ENCODE measurements around the gene RAB3B.

- TF ChIP-seq, protein P1, sequence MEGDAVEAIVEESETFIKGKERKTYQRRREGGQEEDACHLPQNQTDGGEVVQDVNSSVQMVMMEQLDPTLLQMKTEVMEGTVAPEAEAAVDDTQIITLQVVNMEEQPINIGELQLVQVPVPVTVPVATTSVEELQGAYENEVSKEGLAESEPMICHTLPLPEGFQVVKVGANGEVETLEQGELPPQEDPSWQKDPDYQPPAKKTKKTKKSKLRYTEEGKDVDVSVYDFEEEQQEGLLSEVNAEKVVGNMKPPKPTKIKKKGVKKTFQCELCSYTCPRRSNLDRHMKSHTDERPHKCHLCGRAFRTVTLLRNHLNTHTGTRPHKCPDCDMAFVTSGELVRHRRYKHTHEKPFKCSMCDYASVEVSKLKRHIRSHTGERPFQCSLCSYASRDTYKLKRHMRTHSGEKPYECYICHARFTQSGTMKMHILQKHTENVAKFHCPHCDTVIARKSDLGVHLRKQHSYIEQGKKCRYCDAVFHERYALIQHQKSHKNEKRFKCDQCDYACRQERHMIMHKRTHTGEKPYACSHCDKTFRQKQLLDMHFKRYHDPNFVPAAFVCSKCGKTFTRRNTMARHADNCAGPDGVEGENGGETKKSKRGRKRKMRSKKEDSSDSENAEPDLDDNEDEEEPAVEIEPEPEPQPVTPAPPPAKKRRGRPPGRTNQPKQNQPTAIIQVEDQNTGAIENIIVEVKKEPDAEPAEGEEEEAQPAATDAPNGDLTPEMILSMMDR (IDR thresholded peaks at IDR 0.05), result no peak
- TF ChIP-seq POLR2A (IDR thresholded peaks at IDR 0.05) (no peak), POLR2AphosphoS5 (IDR thresholded peaks at IDR 0.05) (no peak), EP300 (IDR thresholded peaks at IDR 0.05) (no peak)
Observed at GRCh38 chr1:51926171-51926812, 64.2 kb downstream of the RAB3B start.

All from upper lobe of left lung (tissue), 4 donors.